Smooth muscle cell (in vitro differentiated cells): ENCODE results near the gene USF2. TPM values are rescaled to one million over a fixed set of nuclear protein-coding genes. Genes with fewer than 3 reads are reported as not detected.

ENCODE experiments used
- DNase-seq: peaks from one replicate; lab custom pipeline; 2025; ENCODE audit not compliant: unreplicated experiment; lab: John Stamatoyannopoulos, UW
- H2AFZ ChIP-seq: fragments of 200-600 bp; sonication (generic); 2 replicates; pipeline ENCODE4 v1.6.0; 2016; ENCODE audit warnings: antibody characterized with exemption, low read depth, mild to moderate bottlenecking
- H3F3A ChIP-seq: fragments of 200-600 bp; sonication (generic); 2 replicates; pipeline ENCODE4 v1.6.0; 2017; ENCODE audit warnings: antibody characterized with exemption, low read depth
- H3K27ac ChIP-seq: fragments of 200-600 bp; sonication (generic); 2 replicates; pipeline ENCODE4 v1.5.1; 2016; ENCODE audit warnings: low read depth, mild to moderate bottlenecking
- H3K27me3 ChIP-seq: fragments of 200-600 bp; sonication (generic); 2 replicates; pipeline ENCODE4 v1.6.1; 2016; ENCODE audit warnings: low read depth, mild to moderate bottlenecking
- H3K36me3 ChIP-seq: fragments of 200-600 bp; sonication (generic); 2 replicates; pipeline ENCODE4 v1.5.1; 2016; ENCODE audit warnings: low read depth
- H3K4me1 ChIP-seq: fragments of 200-600 bp; sonication (generic); 2 replicates; pipeline ENCODE4 v1.5.1; 2016; ENCODE audit warnings: low read depth
- H3K4me2 ChIP-seq: fragments of 200-600 bp; sonication (generic); 2 replicates; pipeline ENCODE4 v1.6.0; 2016; ENCODE audit warnings: mild to moderate bottlenecking
- H3K4me3 ChIP-seq: fragments of 200-600 bp; sonication (generic); 2 replicates; pipeline ENCODE4 v1.5.1; 2016; ENCODE audit warnings: mild to moderate bottlenecking
- H3K79me2 ChIP-seq: fragments of 200-600 bp; sonication (generic); 2 replicates; pipeline ENCODE4 v1.6.0; 2016; ENCODE audit warnings: low read depth, mild to moderate bottlenecking
- H3K9ac ChIP-seq: fragments of 200-600 bp; sonication (generic); 2 replicates; pipeline ENCODE4 v1.6.0; 2016; ENCODE audit warnings: low read depth
- H3K9me3 ChIP-seq: fragments of 200-600 bp; sonication (generic); replicated peaks from 2 replicates; pipeline ENCODE4 v1.5.1; 2016; ENCODE audit warnings: low read depth
- H4K20me1 ChIP-seq: fragments of 200-600 bp; sonication (generic); 2 replicates; pipeline ENCODE4 v1.6.0; 2016; ENCODE audit warnings: low read depth
- WGBS: methylation state at CpG from one replicate; pipeline ENCODE4 v1.1.7; 2016; ENCODE audit warnings: low lambda C conversion rate; 5-methylcytosine and 5-hydroxymethylcytosine counted together
- polyA plus RNA-seq: library from polyadenylated mRNA; unstranded; fragments of >200 nt; fragmentation: Nextera tagmentation; extraction: Ambion mirVana; gene quantifications from 2 replicates; pipeline ENCODE4 v1.2.1, GENCODE V29; 2016
- total RNA-seq: library from RNA; depleted of rRNA; stranded (reverse); fragments of >200 nt; gene quantifications from 2 replicates; pipeline ENCODE4 v1.2.3, GENCODE V29; 2014
- TF ChIP-seq, protein P1 (sequence below): fragments of 200-600 bp; sonication (generic); IDR thresholded peaks from 2 replicates; pipeline ENCODE4 v1.5.1; 2017; ENCODE audit warnings: borderline replicate concordance, mild to moderate bottlenecking, antibody characterized with exemption; ENCODE audit not compliant: insufficient read depth, poor library complexity, severe bottlenecking

The USF2 gene
- total and polyA plus RNA-seq, 2 experiments from 2014 or later = 20.0 to 34.4 TPM

GRCh38 chr19:35265900-35266519 lies 2.8 kb upstream of the USF2 start:
- Histone ChIP-seq H3K27me3 (no peaks in the 10 kb centered on the region), H3K36me3 (no peaks in the 10 kb centered on the region), H3K27ac (no peak overlapping the region), H3K4me2 (no peak overlapping the region), H3K4me3 (no peak overlapping the region), H3F3A (peaks cover 17% of the 10 kb centered on the region), H2AFZ (no peak overlapping the region), H3K79me2 (peaks cover 8% of the 10 kb centered on the region), H3K9ac (no peak overlapping the region), H3K9me3 (no peaks in the 10 kb centered on the region), H4K20me1 (peaks cover 9% of the 10 kb centered on the region), H3K4me1 (peaks cover 3% of the 10 kb centered on the region)
- 95% methylated on average over 10 of the region's 10 CpGs for WGBS
- DNase-seq = no peak
- TF ChIP-seq, protein P1, sequence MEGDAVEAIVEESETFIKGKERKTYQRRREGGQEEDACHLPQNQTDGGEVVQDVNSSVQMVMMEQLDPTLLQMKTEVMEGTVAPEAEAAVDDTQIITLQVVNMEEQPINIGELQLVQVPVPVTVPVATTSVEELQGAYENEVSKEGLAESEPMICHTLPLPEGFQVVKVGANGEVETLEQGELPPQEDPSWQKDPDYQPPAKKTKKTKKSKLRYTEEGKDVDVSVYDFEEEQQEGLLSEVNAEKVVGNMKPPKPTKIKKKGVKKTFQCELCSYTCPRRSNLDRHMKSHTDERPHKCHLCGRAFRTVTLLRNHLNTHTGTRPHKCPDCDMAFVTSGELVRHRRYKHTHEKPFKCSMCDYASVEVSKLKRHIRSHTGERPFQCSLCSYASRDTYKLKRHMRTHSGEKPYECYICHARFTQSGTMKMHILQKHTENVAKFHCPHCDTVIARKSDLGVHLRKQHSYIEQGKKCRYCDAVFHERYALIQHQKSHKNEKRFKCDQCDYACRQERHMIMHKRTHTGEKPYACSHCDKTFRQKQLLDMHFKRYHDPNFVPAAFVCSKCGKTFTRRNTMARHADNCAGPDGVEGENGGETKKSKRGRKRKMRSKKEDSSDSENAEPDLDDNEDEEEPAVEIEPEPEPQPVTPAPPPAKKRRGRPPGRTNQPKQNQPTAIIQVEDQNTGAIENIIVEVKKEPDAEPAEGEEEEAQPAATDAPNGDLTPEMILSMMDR = no peak

DNA sequence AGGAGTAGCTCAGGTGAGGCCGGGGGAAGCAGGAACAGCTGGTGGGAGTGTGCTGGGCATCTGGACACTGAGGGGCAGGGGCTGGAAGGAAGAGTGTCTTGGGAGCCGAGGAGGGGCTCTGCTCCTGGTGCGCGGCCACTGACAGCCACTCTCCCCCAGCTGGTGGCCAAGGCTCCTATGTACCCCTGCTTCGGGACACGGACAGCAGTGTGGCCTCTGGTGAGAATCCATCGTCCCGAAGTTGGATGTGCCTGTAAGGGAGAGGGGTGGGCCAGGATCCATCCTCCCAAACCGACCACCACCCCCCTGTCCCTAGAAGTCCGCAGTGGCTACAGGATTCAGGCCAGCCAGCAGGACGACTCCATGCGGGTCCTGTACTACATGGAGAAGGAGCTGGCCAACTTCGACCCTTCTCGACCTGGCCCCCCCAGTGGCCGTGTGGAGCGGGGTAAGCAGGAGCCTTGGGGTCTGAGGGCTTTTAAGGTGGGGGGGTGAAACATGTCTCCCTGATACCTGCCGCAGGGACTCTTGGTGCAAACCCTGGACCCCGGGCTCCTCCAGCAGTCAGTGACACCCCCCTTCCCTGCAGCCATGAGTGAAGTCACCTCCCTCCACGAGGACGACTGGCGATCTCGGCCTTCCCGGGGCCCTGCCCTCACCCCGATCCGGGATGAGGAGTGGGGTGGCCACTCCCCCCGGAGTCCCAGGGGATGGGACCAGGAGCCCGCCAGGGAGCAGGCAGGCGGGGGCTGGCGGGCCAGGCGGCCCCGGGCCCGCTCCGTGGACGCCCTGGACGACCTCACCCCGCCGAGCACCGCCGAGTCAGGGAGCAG lies 2.0 kb upstream of the USF2 start:
- H2AFZ ChIP-seq = no peak overlapping the region
- 73% methylated on average over 30 of the region's 39 CpGs for WGBS
- H3K4me2 ChIP-seq = peak overlapping the region; percentile 100
- TF ChIP-seq, protein P1 = no peak
- H3K9ac ChIP-seq = peak overlapping the region; percentile 86
- H3K79me2 ChIP-seq = peaks cover 8% of the 10 kb centered on the region
- peak overlapping the region; percentile 90 for H3K4me3 ChIP-seq
- peaks cover 10% of the 10 kb centered on the region for H4K20me1 ChIP-seq
- no peaks in the 10 kb centered on the region for H3K9me3 ChIP-seq
- peaks cover 3% of the 10 kb centered on the region for H3K4me1 ChIP-seq
- peak overlapping the region; percentile 71 for H3K27ac ChIP-seq
- H3K27me3 ChIP-seq = no peaks in the 10 kb centered on the region
- DNase-seq = no peak
- peaks cover 17% of the 10 kb centered on the region for H3F3A ChIP-seq
- no peaks in the 10 kb centered on the region for H3K36me3 ChIP-seq

- Histone ChIP-seq H3K4me2 (peak overlapping the region; percentile 100), H4K20me1 (peaks cover 10% of the 10 kb centered on the region), H3K79me2 (peaks cover 8% of the 10 kb centered on the region), H3K27me3 (no peaks in the 10 kb centered on the region), H2AFZ (peak overlapping the region; percentile 90), H3K4me1 (peaks cover 3% of the 10 kb centered on the region), H3K9ac (peak overlapping the region; percentile 86), H3K27ac (peak overlapping the region; percentile 71), H3F3A (peaks cover 17% of the 10 kb centered on the region), H3K4me3 (peak overlapping the region; percentile 90), H3K36me3 (no peaks in the 10 kb centered on the region), H3K9me3 (no peaks in the 10 kb centered on the region)
- WGBS = 20% methylated on average over 38 of the region's 40 CpGs
- TF ChIP-seq, protein P1 = no peak
- no peak for DNase-seq
Measured at GRCh38 chr19:35267353-35267817, 1.4 kb upstream of the USF2 start.
